ENCODE data around the gene PARVG.
"Not testable (repeated sequence)": the region's sequence is repeated elsewhere in the genome, so short reads cannot be mapped to it uniquely, and the experiment has no call there.

The PARVG gene

GRCh38 chr22:44225091-44225689, 44.5 kb downstream of the PARVG start:
- no peak for DNase-seq (ENCODE audit: extremely low spot score)
- no peak for TF ChIP-seq FOXM1 (IDR thresholded peaks at IDR 0.05; ENCODE audit: borderline replicate concordance)
- no peak for TF ChIP-seq PKNOX1 (IDR thresholded peaks at IDR 0.05)
- TF ChIP-seq SP1 (IDR thresholded peaks at IDR 0.05): no peak
- no peak for TF ChIP-seq TARDBP (IDR thresholded peaks at IDR 0.05)
- ChIA-PET CTCF (no interaction called here), POLR2A (no interaction called here)

DNA sequence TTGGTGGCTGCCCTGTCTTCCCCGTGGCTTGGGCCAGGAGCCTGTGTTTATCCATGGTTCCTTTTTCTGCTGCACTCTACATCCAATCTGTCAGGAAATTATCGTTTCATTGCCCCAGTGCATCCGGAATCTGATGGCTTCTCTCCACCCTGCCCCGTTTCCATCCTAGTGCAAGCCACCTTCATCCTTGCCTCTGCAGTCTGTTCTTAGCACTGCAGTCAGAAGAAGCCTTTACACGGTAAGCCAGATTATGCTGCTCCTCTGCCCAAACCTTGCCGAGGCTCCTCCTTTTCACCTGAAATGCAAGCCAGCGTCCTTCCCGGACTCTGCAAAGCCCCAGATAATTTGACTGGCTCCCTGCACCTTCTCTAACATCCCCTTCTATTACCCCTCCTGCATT, 45.1 kb downstream of the PARVG start:
- ChIA-PET CTCF (no interaction called here), POLR2A (no interaction called here)

DNA sequence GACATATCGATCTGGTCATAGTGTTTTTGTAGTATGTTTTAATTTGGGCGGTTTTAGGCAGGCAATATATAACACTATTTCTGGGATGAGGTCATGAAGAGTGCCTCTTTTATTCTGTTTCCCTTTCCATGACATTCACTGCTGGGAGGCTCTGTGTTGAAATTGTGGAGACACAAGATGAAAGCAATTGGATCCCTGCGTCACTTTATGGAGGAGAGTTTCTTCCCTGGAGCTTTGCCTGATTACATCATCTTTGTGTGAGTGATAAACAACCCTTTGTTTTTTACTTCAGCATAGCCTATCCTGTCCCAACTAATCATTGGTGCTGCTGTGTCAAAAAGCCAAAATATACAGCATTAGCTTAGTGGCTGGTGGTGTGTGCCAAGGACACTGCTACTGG, 48.6 kb downstream of the PARVG start:
- CTCF ChIA-PET: no interaction called here
- POLR2A ChIA-PET: no interaction called here

More for the DNA sequence above, 45.1 kb downstream of the PARVG start:
- no peak for TF ChIP-seq FOXM1 (IDR thresholded peaks at IDR 0.05; ENCODE audit: borderline replicate concordance)
- no peak for TF ChIP-seq FOXK2 (IDR thresholded peaks at IDR 0.05)
- TF ChIP-seq CTBP1 (IDR thresholded peaks at IDR 0.05; ENCODE audit: borderline replicate concordance): no peak
- no peak for TF ChIP-seq NFRKB (IDR thresholded peaks at IDR 0.05)
- TF ChIP-seq PKNOX1 (IDR thresholded peaks at IDR 0.05): no peak
- TF ChIP-seq LEF1 (IDR thresholded peaks at IDR 0.05; ENCODE audit: borderline replicate concordance): no peak
- no peak for TF ChIP-seq ARNT (IDR thresholded peaks at IDR 0.05)
- TF ChIP-seq SUZ12 (IDR thresholded peaks at IDR 0.05): no peak
- no peak for TF ChIP-seq SP1 (IDR thresholded peaks at IDR 0.05)
- TF ChIP-seq ZNF384 (IDR thresholded peaks at IDR 0.05): no peak
- TF ChIP-seq HDGF (IDR thresholded peaks at IDR 0.05; ENCODE audit: borderline replicate concordance): no peak
- TF ChIP-seq FOXA1 (IDR thresholded peaks at IDR 0.05): no peak
- TF ChIP-seq ELF4 (IDR thresholded peaks at IDR 0.05): no peak
- no peak for DNase-seq (ENCODE audit: extremely low spot score)

DNA sequence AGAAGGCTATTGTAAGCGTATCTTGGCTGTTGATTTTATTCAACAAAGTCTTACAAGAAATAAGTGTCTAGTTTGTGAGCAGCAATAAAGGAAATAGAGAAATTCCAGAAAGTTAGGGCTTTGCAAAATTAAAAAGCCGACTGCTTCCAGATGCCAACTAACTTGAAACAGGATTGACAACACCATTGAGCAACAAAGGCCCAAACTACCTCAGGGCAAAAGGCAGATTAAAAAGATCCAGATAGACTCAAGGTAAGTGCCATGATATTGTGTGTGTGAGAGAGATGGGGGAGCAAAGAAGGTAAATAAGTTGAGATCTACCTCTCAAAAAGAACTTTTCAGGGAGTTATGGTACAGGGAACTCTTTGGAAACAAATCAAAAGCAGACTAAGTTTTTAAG, 49.1 kb downstream of the PARVG start:
- ChIA-PET CTCF (no interaction called here), POLR2A (no interaction called here)
- TF ChIP-seq PKNOX1 (IDR thresholded peaks at IDR 0.05) (no peak), FOXK2 (IDR thresholded peaks at IDR 0.05) (no peak), ARNT (IDR thresholded peaks at IDR 0.05) (no peak)
- DNase-seq (ENCODE audit: extremely low spot score): no peak

More for the DNA sequence above, 48.6 kb downstream of the PARVG start:
- TF ChIP-seq BHLHE40 (IDR thresholded peaks at IDR 0.05; ENCODE audit: borderline replicate concordance): no peak
- TF ChIP-seq ARNT (IDR thresholded peaks at IDR 0.05): no peak
- TF ChIP-seq HDGF (IDR thresholded peaks at IDR 0.05; ENCODE audit: borderline replicate concordance): no peak
- TF ChIP-seq TARDBP (IDR thresholded peaks at IDR 0.05): no peak
- no peak for TF ChIP-seq CTBP1 (IDR thresholded peaks at IDR 0.05; ENCODE audit: borderline replicate concordance)
- TF ChIP-seq ZNF384 (IDR thresholded peaks at IDR 0.05): no peak
- TF ChIP-seq FOXK2 (IDR thresholded peaks at IDR 0.05): no peak
- TF ChIP-seq SP1 (IDR thresholded peaks at IDR 0.05): no peak
- TF ChIP-seq NFRKB (IDR thresholded peaks at IDR 0.05): no peak
- TF ChIP-seq ELF4 (IDR thresholded peaks at IDR 0.05): no peak
- TF ChIP-seq FOXA1 (IDR thresholded peaks at IDR 0.05): no peak
- TF ChIP-seq SUZ12 (IDR thresholded peaks at IDR 0.05): no peak
- no peak for TF ChIP-seq FOXM1 (IDR thresholded peaks at IDR 0.05; ENCODE audit: borderline replicate concordance)
- TF ChIP-seq PKNOX1 (IDR thresholded peaks at IDR 0.05): no peak
- TF ChIP-seq LEF1 (IDR thresholded peaks at IDR 0.05; ENCODE audit: borderline replicate concordance): no peak
- TF ChIP-seq L3MBTL2 (conservative IDR thresholded peaks at IDR 0.05): no peak
- no peak for DNase-seq (ENCODE audit: extremely low spot score)

GRCh38 chr22:44231233-44231632, 50.5 kb downstream of the PARVG start:
- CTCF ChIA-PET: no interaction called here
- DNase-seq (ENCODE audit: extremely low spot score): no peak
- TF ChIP-seq HDGF (IDR thresholded peaks at IDR 0.05; ENCODE audit: borderline replicate concordance): no peak
- no peak for TF ChIP-seq SUZ12 (IDR thresholded peaks at IDR 0.05)
- TF ChIP-seq FOXA1 (IDR thresholded peaks at IDR 0.05): no peak
- no peak for TF ChIP-seq SP1 (IDR thresholded peaks at IDR 0.05)
- no peak for TF ChIP-seq CTBP1 (IDR thresholded peaks at IDR 0.05; ENCODE audit: borderline replicate concordance)
- TF ChIP-seq ZNF384 (IDR thresholded peaks at IDR 0.05): no peak
- TF ChIP-seq PKNOX1 (IDR thresholded peaks at IDR 0.05): no peak
- TF ChIP-seq LEF1 (IDR thresholded peaks at IDR 0.05; ENCODE audit: borderline replicate concordance): no peak
- TF ChIP-seq ARNT (IDR thresholded peaks at IDR 0.05): no peak
- TF ChIP-seq FOXM1 (IDR thresholded peaks at IDR 0.05; ENCODE audit: borderline replicate concordance): no peak
- POLR2A ChIA-PET: no interaction called here

DNA sequence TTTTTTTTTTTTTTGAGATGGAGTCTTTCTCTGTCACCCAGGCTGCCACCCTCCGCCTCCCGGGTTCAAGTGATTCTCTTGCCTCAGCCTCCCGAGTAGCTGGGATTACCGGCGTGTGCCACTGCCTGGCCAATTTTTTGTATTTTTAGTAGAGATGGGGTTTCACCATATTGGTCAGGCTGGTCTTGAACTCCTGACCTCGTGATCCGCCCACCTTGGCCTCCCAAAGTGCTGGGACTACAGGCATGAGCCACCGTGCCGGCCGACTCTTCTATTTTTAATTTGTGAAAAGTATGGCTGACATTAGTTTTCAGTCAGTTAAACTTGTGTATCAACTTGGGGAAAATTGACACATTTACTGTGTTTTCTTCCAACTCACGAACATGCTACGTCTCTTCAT, 53.6 kb downstream of the PARVG start:
- not testable (repeated sequence) for DNase-seq (ENCODE audit: extremely low spot score)

More for the DNA sequence above, 53.6 kb downstream of the PARVG start:
- POLR2A ChIA-PET, CTCF ChIA-PET: not testable (repeated sequence)

Data from HEK293T (cell line).